SK-N-SH (cell line): Measurements from ENCODE around the gene SLC23A3. TPM values are rescaled to one million over a fixed set of nuclear protein-coding genes. Genes with fewer than 3 reads are reported as not detected.

Experiments used
- CTCF ChIA-PET: fragments of 300-600, 350-600 bp; formaldehyde crosslinking; extraction: SDS; loops from one replicate; lab custom pipeline; 2021; lab: Yijun Ruan, JAX
- POLR2A ChIA-PET: fragments of 350-600 bp; sonication (Branson Sonifier 250); formaldehyde crosslinking; extraction: SDS; loops from one replicate; lab custom pipeline; 2020; ENCODE audit warnings: antibody characterized with exemption, inconsistent platforms; lab: Yijun Ruan, JAX
- DNase-seq: peaks from one replicate; pipeline ENCODE4 v3.0.0; 2012
- H2AFZ ChIP-seq: fragments of 200-600 bp; sonication (generic); 2 replicates; pipeline ENCODE4 v1.8.1; 2016; ENCODE audit warnings: antibody characterized with exemption, mild to moderate bottlenecking, low read depth
- H3F3A ChIP-seq: fragments of 200-600 bp; sonication (generic); replicated peaks from 2 replicates; pipeline ENCODE3; 2016; ENCODE audit warnings: antibody characterized with exemption, mild to moderate bottlenecking; ENCODE audit not compliant: insufficient read depth
- H3K27ac ChIP-seq, 2 experiments: fragments of 200-500 bp in 1 of 2; fragments of 200-600 bp in 1 of 2; sonication (Bioruptor generic) in 1 of 2; sonication (generic), shearing (Covaris generic) in 1 of 2; 2 replicates each; pipeline versions ENCODE4 v1.5.1 to v1.6.1; 2014 to 2016; ENCODE audit warnings: low read depth in 2 of 2, inconsistent platforms in 1 of 2, low read length in 1 of 2, mild to moderate bottlenecking in 1 of 2, mixed read lengths in 1 of 2
- H3K27me3 ChIP-seq: fragments of 200-600 bp; sonication (generic), shearing (Covaris generic); 2 replicates; pipeline ENCODE4 v1.6.1; 2016; ENCODE audit warnings: mixed run types; ENCODE audit not compliant: insufficient read depth
- H3K36me3 ChIP-seq, 2 experiments: fragments of 200-500 bp in 1 of 2; fragments of 200-600 bp in 1 of 2; sonication (Bioruptor generic) in 1 of 2; sonication (generic) in 1 of 2; replicated peaks in 1 of 2; 2 replicates each; pipeline versions ENCODE3 to v1.5.1; 2014 to 2016; ENCODE audit warnings: low read length in 1 of 2, mild to moderate bottlenecking in 1 of 2; ENCODE audit not compliant: insufficient read depth in 2 of 2, control insufficient read depth in 1 of 2
- H3K4me1 ChIP-seq, 2 experiments: fragments of 200-500 bp in 1 of 2; fragments of 200-600 bp in 1 of 2; sonication (Bioruptor generic) in 1 of 2; sonication (generic), shearing (Covaris generic) in 1 of 2; 2 replicates each; pipeline versions ENCODE4 v1.5.1 to v1.6.1; 2014 to 2016; ENCODE audit warnings: low read depth in 1 of 2, low read length in 1 of 2, mixed run types in 1 of 2; ENCODE audit not compliant: insufficient read depth in 2 of 2, control insufficient read depth in 1 of 2
- H3K4me2 ChIP-seq: fragments of 200-600 bp; sonication (generic), shearing (Covaris generic); 2 replicates; pipeline ENCODE4 v1.6.1; 2017; ENCODE audit warnings: mixed run types
- H3K4me3 ChIP-seq, 2 experiments: fragments of 200-500 bp in 1 of 2; fragments of 200-600 bp in 1 of 2; sonication (Bioruptor generic) in 1 of 2; sonication (generic), shearing (Covaris generic) in 1 of 2; 2 replicates each; pipeline versions ENCODE4 v1.5.1 to v1.8.1; 2014 to 2016; ENCODE audit warnings: low read depth in 2 of 2, inconsistent platforms in 1 of 2, low read length in 1 of 2, mild to moderate bottlenecking in 1 of 2, mixed read lengths in 1 of 2, moderate library complexity in 1 of 2
- H3K79me2 ChIP-seq: fragments of 200-600 bp; sonication (generic); 2 replicates; pipeline ENCODE4 v1.8.1; 2017; ENCODE audit warnings: mild to moderate bottlenecking; ENCODE audit not compliant: insufficient read depth
- H3K9ac ChIP-seq: fragments of 200-600 bp; sonication (generic); 2 replicates; pipeline ENCODE4 v1.6.1; 2017; ENCODE audit warnings: mixed run types
- H3K9me2 ChIP-seq: fragments of 200-600 bp; sonication (generic); 2 replicates; pipeline ENCODE4 v1.6.1; 2017; ENCODE audit warnings: mixed run types
- H3K9me3 ChIP-seq: fragments of 200-600 bp; sonication (generic); 2 replicates; pipeline ENCODE4 v1.6.1; 2017; ENCODE audit warnings: mixed run types, mild to moderate bottlenecking, moderate library complexity
- H4K20me1 ChIP-seq: fragments of 200-600 bp; sonication (generic); 2 replicates; pipeline ENCODE4 v1.6.1; 2017; ENCODE audit warnings: mild to moderate bottlenecking, mixed run types; ENCODE audit not compliant: insufficient read depth
- ELF1 ChIP-seq: IDR thresholded peaks from 2 replicates; pipeline ENCODE4 v1.4.0; 2012
- EZH2phosphoT487 ChIP-seq: fragments of 200-600 bp; sonication (generic); IDR thresholded peaks from 2 replicates; pipeline ENCODE4 v1.6.1; 2017; ENCODE audit warnings: low read depth, mixed run types, mild to moderate bottlenecking, antibody characterized with exemption, moderate library complexity, borderline replicate concordance
- FOSL2 ChIP-seq: IDR thresholded peaks from 2 replicates; pipeline ENCODE4 v1.4.0; 2012; ENCODE audit warnings: low read depth, mild to moderate bottlenecking, moderate library complexity, borderline replicate concordance
- FOXJ3 ChIP-seq: sonication (generic); formaldehyde crosslinking; IDR thresholded peaks from 2 replicates; pipeline ENCODE4 v1.5.1; 2020; ENCODE audit warnings: mild to moderate bottlenecking, missing genetic modification reagents
- FOXM1 ChIP-seq: IDR thresholded peaks from 2 replicates; pipeline ENCODE4 v1.4.0; 2012; ENCODE audit warnings: low read depth, mild to moderate bottlenecking
- GABPA ChIP-seq: IDR thresholded peaks from 2 replicates; pipeline ENCODE4 v1.4.0; 2012; ENCODE audit warnings: low read depth, mild to moderate bottlenecking
- JUND ChIP-seq: IDR thresholded peaks from 2 replicates; pipeline ENCODE4 v1.4.0; 2012
- MEF2A ChIP-seq: IDR thresholded peaks from 2 replicates; pipeline ENCODE4 v1.4.0; 2012; ENCODE audit warnings: low read depth, borderline replicate concordance
- MXI1 ChIP-seq: IDR thresholded peaks from 2 replicates; pipeline ENCODE4 v1.6.1; 2012; ENCODE audit warnings: mild to moderate bottlenecking, low read depth, low read length, improper control_type of control experiment
- POLR2AphosphoS5 ChIP-seq: IDR thresholded peaks from 2 replicates; pipeline ENCODE4 v1.6.1; 2012; ENCODE audit warnings: low read depth, low read length
- RAD21 ChIP-seq: IDR thresholded peaks from 2 replicates; pipeline ENCODE4 v1.6.1; 2012; ENCODE audit warnings: mild to moderate bottlenecking, low read length
- RCOR1 ChIP-seq: fragments of 150-350 bp; IDR thresholded peaks from 2 replicates; pipeline ENCODE4 v1.6.1; 2017; ENCODE audit warnings: antibody characterized with exemption, low read length
- RXRA ChIP-seq: IDR thresholded peaks from 2 replicates; pipeline ENCODE4 v1.4.0; 2012; ENCODE audit warnings: low read depth, mild to moderate bottlenecking, borderline replicate concordance
- SIN3A ChIP-seq: IDR thresholded peaks from 2 replicates; pipeline ENCODE4 v1.6.1; 2012; ENCODE audit warnings: low read depth, mild to moderate bottlenecking, low read length, moderate library complexity, borderline replicate concordance
- TCF12 ChIP-seq: IDR thresholded peaks from 2 replicates; pipeline ENCODE4 v1.4.0; 2012
- WGBS: methylation state at CpG from one replicate; pipeline ENCODE4 v1.1.6; 2017; ENCODE audit warnings: low lambda C conversion rate; 5-methylcytosine and 5-hydroxymethylcytosine counted together
- polyA plus RNA-seq, 3 experiments: library from polyadenylated mRNA; depleted of rRNA; stranded (reverse); fragments of >200 nt; gene quantifications; 2 replicates each; pipeline ENCODE4 v1.2.3, GENCODE V29; 2012
- TF ChIP-seq, protein P1 (sequence below): fragments of 150-350 bp; IDR thresholded peaks from 2 replicates; pipeline ENCODE4 v1.6.1; 2016; ENCODE audit warnings: mild to moderate bottlenecking, low read depth, low read length
- TF ChIP-seq, protein P2 (sequence below): IDR thresholded peaks from 2 replicates; pipeline ENCODE4 v1.4.0; 2012; ENCODE audit warnings: low read depth

The SLC23A3 gene
- polyA plus RNA-seq, 1 of the 3 experiments (the other 2 are of a cell fraction), result 2.1 TPM

DNA sequence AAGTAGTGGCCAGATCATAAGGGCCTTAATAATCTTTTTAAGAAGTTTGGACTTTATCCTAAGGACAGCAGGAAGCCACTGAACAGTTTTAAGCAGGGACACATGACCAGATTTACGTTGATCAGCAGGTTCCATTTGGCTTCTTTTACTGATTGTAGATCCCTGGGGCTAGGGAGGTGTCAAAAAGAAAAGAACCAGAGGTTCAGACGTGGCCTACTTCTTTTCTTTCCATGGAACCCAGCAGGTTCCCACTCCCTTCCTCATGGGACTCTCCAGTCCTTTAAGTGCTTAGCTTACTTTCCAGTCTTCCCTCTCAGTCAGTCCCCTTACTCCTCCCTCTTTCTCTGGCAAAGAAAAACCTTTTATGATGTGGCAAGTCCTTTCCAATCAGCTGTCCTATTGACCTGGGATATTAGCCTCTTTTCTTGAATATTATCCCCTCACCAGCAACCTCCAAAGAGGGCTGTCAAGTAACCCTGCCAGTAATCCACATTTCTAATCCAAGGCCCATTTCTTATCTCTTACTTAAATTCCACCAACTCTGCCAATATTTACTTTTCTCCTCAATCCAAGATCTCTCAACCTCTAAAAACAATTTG, 42.7 kb downstream of the SLC23A3 start:
- H3K27me3 ChIP-seq, result no peaks in the 10 kb centered on the region
- 81% methylated on average over 2 of the region's 2 CpGs for WGBS
- H3K4me3 ChIP-seq, result no peak overlapping the region
- H3K4me1 ChIP-seq, result no peaks in the 10 kb centered on the region; a peak in 2 of 4 replicates
- TF ChIP-seq FOXM1, result no peak
- TF ChIP-seq RXRA, result no peak
- TF ChIP-seq, all 33 proteins: peak for 0
- Histone ChIP-seq H3K27ac (no peak overlapping the region), H3K9me2 (no peaks in the 10 kb centered on the region), H3K36me3 (no peaks in the 10 kb centered on the region), H4K20me1 (no peaks in the 10 kb centered on the region), H3K9me3 (no peaks in the 10 kb centered on the region), H3K9ac (no peak overlapping the region), H2AFZ (no peak overlapping the region), H3F3A (no peaks in the 10 kb centered on the region), H3K4me2 (no peak overlapping the region), H3K79me2 (no peaks in the 10 kb centered on the region)
- no peak for DNase-seq
- POLR2A ChIA-PET, result no interaction called here
- CTCF ChIA-PET, result interaction anchor here (0.8 to 8.2 kb wide), 7 partner anchors 7 to 98 kb away, joined by 3 to 70 read pairs (median 8); partner anchors contain the start of gene NHEJ1

DNA sequence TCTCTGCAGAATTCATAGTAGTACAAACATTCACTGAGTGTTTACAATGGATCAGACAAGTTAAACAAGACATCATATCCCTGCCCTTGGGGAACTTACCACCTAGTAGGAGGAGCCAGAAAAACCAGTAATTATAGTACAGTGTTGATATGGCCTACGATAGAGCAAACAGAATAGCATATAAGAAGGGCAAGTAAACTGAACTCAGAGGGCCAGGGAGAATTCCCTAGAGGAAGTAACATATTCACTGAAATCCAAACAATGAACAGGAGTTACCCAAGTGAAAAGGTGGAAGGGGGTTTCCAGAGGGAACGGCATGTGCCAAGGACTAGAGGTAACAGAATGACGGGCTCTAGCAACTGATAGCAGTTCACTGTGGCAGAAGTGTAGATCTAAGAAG, 43.3 kb downstream of the SLC23A3 start:
- ChIA-PET CTCF (interaction anchor here (2.7 to 3.2 kb wide), 2 partner anchors 12 to 28 kb away, joined by 8 to 11 read pairs; no protein-coding TSS in a partner anchor), POLR2A (no interaction called here)
- Histone ChIP-seq H3K27me3 (no peaks in the 10 kb centered on the region), H3K4me1 (no peaks in the 10 kb centered on the region; a peak in 2 of 4 replicates), H3K36me3 (no peaks in the 10 kb centered on the region), H3K79me2 (no peaks in the 10 kb centered on the region), H3K9me2 (no peaks in the 10 kb centered on the region), H3K9ac (no peak overlapping the region), H3K4me2 (no peak overlapping the region), H3K27ac (no peak overlapping the region), H3K4me3 (no peak overlapping the region), H3K9me3 (no peaks in the 10 kb centered on the region), H3F3A (no peaks in the 10 kb centered on the region), H4K20me1 (no peaks in the 10 kb centered on the region), H2AFZ (no peak overlapping the region)
- no peak for DNase-seq
- WGBS, result 87% methylated on average over 3 of the region's 3 CpGs
- no peak for TF ChIP-seq GABPA
- no peak for TF ChIP-seq TCF12
- TF ChIP-seq EZH2phosphoT487, result no peak
- no peak for TF ChIP-seq RAD21
- TF ChIP-seq RXRA, result no peak
- TF ChIP-seq FOSL2, result no peak
- TF ChIP-seq MXI1, result no peak
- TF ChIP-seq ELF1, result no peak
- TF ChIP-seq SIN3A, result no peak

DNA sequence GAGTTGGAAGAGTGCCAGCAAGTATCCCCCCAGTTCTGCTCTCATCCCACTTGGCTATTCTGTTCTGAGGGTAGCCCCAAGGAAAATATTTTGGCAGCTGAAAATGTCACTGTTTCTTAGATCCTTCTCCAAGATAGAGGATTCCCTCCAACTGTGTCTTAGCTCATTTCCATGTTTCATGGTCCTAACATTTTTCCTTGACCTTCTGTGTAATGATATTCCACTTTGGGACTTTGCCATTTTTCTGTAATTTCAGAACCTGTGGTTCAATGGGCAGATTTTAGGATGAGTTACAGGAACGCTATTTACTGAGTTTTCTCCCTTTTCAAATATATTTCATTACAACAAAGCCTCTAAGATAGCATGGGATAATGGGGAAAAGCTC, 44.0 kb downstream of the SLC23A3 start:
- DNase-seq, result no peak
- Histone ChIP-seq H3K9me2 (no peaks in the 10 kb centered on the region), H3K4me3 (no peak overlapping the region), H3K4me2 (no peak overlapping the region), H3K27ac (no peak overlapping the region), H3F3A (no peaks in the 10 kb centered on the region), H3K9ac (no peak overlapping the region), H4K20me1 (no peaks in the 10 kb centered on the region), H3K79me2 (no peaks in the 10 kb centered on the region), H3K9me3 (no peaks in the 10 kb centered on the region), H3K36me3 (no peaks in the 10 kb centered on the region), H2AFZ (no peak overlapping the region), H3K4me1 (no peaks in the 10 kb centered on the region; a peak in 2 of 4 replicates), H3K27me3 (no peaks in the 10 kb centered on the region)
- ChIA-PET POLR2A (no interaction called here), CTCF (interaction anchor here (0.6 to 11.9 kb wide), 6 partner anchors 9 to 278 kb away, joined by 3 to 238 read pairs (median 8); partner anchors contain the start of gene IHH)
- TF ChIP-seq FOSL2, result no peak
- TF ChIP-seq MEF2A, result no peak
- no peak for TF ChIP-seq RCOR1
- TF ChIP-seq, protein P1, sequence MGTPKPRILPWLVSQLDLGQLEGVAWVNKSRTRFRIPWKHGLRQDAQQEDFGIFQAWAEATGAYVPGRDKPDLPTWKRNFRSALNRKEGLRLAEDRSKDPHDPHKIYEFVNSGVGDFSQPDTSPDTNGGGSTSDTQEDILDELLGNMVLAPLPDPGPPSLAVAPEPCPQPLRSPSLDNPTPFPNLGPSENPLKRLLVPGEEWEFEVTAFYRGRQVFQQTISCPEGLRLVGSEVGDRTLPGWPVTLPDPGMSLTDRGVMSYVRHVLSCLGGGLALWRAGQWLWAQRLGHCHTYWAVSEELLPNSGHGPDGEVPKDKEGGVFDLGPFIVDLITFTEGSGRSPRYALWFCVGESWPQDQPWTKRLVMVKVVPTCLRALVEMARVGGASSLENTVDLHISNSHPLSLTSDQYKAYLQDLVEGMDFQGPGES, result no peak
- TF ChIP-seq JUND, result no peak
- TF ChIP-seq, protein P2, sequence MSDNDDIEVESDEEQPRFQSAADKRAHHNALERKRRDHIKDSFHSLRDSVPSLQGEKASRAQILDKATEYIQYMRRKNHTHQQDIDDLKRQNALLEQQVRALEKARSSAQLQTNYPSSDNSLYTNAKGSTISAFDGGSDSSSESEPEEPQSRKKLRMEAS, result no peak
- no peak for TF ChIP-seq EZH2phosphoT487
- no peak for TF ChIP-seq GABPA
- no peak for TF ChIP-seq POLR2AphosphoS5
- TF ChIP-seq FOXJ3 (CRISPR knock-in tag), result no peak
- WGBS, result 85% methylated on average over 1 of the region's 1 CpG
